Myometrial cell (primary cell): ENCODE data around the gene LZTS3. TPM values are rescaled to one million over a fixed set of nuclear protein-coding genes. Genes with fewer than 3 reads are reported as not detected.

Experiments used
- total RNA-seq: library from RNA; depleted of rRNA; stranded (reverse); fragments of >200 nt; gene quantifications from 2 replicates; pipeline ENCODE4 v1.2.3, GENCODE V29; 2015

LZTS3 gene
- total RNA-seq: 4.0 and 8.3 TPM in 2 replicates

DNA sequence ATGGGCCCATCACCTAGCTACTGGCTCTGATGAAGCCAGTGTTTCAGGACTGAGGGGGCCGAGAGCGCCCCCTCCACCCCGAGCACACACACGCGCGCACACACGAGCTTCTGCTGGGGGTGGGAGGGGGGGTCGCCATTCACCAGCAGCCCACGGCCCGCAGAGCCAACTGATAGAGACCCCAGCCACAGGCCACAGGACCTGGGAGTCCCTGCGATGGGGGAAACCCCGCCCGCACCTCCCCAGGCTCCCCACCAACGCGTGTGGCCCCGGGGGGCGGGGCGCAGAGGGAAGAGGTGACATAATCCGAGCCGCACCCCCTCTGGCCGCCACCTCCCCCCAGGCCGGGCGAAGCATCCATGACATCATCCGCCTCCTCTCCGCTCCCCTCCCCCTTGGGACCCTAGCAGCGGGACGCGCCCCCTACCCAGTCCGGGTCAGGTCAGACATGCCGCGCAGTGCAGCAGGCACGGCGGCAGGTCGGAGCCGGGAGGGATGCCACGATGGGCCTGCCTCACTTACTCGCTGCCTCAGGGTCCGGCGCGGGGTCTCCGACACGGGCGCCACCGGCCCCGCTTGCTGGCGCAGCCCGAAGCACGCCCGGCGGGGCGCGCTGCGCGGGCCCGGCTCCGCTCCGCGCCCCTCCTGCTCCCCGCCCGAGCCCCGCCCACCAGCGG is at the start of gene LZTS3:
Gene LZTS3, minus strand, starts transcription at position 617 of the 677 bp plus-strand sequence. CDS start 6,386 bp downstream, outside the sequence.

DNA sequence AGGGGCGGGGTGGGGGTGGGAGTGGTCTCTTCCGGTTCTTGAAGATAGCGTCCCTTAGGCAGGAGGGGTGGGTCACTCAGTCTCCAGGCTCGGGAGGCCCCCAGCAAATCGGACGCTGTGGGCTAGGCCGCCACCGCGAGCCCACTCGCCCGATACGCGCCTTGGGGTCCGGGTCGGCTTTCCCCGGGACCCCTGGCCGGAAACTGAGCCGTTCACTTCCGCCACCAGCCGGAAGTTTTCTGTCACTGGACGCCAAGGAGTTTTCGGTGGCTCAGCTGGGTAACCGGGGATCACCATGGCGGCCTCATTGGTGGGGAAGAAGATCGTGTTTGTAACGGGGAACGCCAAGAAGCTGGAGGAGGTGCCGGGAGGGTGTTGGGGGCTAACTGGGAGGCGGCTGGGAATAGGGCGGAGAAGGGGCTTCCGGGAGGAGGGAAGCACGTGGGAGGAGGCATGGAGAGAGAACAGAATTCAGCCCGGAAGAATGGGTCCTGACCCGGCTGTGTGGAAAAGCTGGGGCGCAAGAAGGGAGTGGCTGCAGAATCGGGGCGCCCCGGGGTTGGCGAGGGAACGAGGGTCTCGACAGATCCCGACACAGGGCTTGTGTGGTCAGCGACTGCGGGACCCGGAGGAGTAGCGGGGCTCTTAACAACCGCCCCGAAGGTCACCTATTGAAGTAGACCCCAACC is 36.1 kb upstream of the LZTS3 start, which contains the start of gene ITPA:
Gene ITPA, plus strand, starts transcription at position 242 of the 689 bp plus-strand sequence. Its CDS starts 54 bp downstream, at position 296.

DNA sequence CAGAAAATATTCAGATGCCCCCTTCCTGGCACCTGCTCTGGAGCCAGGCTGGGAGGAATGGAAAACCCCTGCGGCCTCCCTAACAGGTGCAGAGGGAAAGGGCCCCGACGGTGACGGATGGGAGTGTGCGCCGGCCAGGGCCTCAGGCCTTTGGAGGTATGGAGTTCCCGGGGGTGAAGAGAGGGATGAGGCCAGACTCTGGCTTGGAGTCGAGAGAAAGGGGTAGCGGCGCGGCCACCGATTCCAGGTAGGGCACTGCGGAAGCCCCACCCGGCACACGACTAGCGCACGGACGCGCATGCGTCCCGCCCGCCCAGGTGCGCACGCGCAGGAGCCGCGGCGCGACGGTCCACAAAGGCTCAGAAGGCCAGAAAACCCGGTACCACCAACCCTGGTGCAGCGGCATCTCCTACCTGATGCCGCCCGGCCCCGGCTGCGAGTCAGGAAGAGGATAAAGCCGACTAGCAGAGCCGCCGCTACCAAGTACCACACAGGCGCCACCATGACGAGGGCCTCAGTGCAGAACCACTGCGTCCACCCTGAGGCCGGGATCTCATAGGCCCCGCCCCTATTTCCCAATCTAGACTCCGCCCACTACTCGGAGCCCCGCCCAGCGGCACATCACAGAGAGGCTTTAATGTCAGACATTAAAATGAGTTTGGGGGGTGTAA is 30.9 kb upstream of the LZTS3 start, which contains the start of gene DDRGK1:
Gene DDRGK1, minus strand, starts transcription at position 559 of the 671 bp plus-strand sequence. Its CDS starts 55 bp downstream, at position 504.

Other genes starting within 250 kb of the LZTS3 start
- gene GNRH2, start 129.9 kb downstream of the LZTS3 start, total RNA-seq: 0.35 TPM in 1 of 2 replicates, not detected in the other
- 52.6 and 59.1 TPM in 2 replicates for gene MRPS26, start 127.5 kb downstream of the LZTS3 start, total RNA-seq
- not detected in 2 replicates for gene OXT, start 101.9 kb downstream of the LZTS3 start, total RNA-seq
- gene AVP, start 88.8 kb downstream of the LZTS3 start, total RNA-seq: not detected in 2 replicates
- gene FASTKD5, start 13.7 kb downstream of the LZTS3 start, total RNA-seq: 8.9 and 12.2 TPM in 2 replicates
- gene UBOX5, start 13.7 kb downstream of the LZTS3 start, total RNA-seq: 4.0 and 4.1 TPM in 2 replicates
- gene DDRGK1, start 31.1 kb upstream of the LZTS3 start, total RNA-seq: 58.3 and 64.3 TPM in 2 replicates
- gene ITPA, start 35.9 kb upstream of the LZTS3 start, total RNA-seq: 81.3 and 85.6 TPM in 2 replicates
- gene SLC4A11, start 65.6 kb upstream of the LZTS3 start, total RNA-seq: 0.58 and 1.2 TPM in 2 replicates
- gene DNAAF9, start 234.1 kb upstream of the LZTS3 start, total RNA-seq: 9.8 and 12.2 TPM in 2 replicates